B cell (primary cell): ENCODE measurements around the gene HOXA10. TPM values are rescaled to one million over a fixed set of nuclear protein-coding genes. Genes with fewer than 3 reads are reported as not detected.

Experiments used
- ATAC-seq: fragments of 200-7000 bp; cut with Tn5 transposase; one replicate; pipeline ENCODE4 v1.10.0; 2021; ENCODE audit warnings: low read depth, mild to moderate bottlenecking, moderate number of reproducible peaks, moderate library complexity
- CTCF ChIA-PET: fragments of 350-600 bp; sonication (Branson Sonifier 250); formaldehyde crosslinking; loops from one replicate; lab custom pipeline; 2021; ENCODE audit warnings: antibody characterized with exemption, inconsistent platforms; lab: Charles Lee
- POLR2A ChIA-PET: fragments of 350-600 bp; sonication (Branson Sonifier 250); formaldehyde crosslinking; loops from one replicate; lab custom pipeline; 2021; ENCODE audit warnings: antibody characterized with exemption; lab: Charles Lee
- DNase-seq: peaks from one replicate; pipeline ENCODE4 v3.0.0; 2013
- H2AFZ ChIP-seq: 2 replicates; pipeline ENCODE4 v1.6.1; 2012; ENCODE audit warnings: mild to moderate bottlenecking, low read depth, low read length; ENCODE audit not compliant: insufficient read depth, poor library complexity, severe bottlenecking
- H3K27ac ChIP-seq, 2 donors: 1 replicate in 1 of 2; 2 replicates in 1 of 2; pipeline ENCODE4 v1.5.1; 2012 to 2013; ENCODE audit warnings: low read length in 2 of 2, mild to moderate bottlenecking in 2 of 2, moderate library complexity in 1 of 2
- H3K27me3 ChIP-seq, 4 experiments: fragments of 200-600 bp in 1 of 4; sonication (generic) in 1 of 4; replicated peaks in 1 of 4; 1 replicate in 2 of 4; 2 replicates in 2 of 4; pipeline versions ENCODE4 v1.6.1 to v1.7.0; 2013 to 2016; ENCODE audit warnings: low read length in 3 of 4, mild to moderate bottlenecking in 2 of 4, mixed read lengths in 1 of 4, moderate library complexity in 1 of 4; ENCODE audit not compliant: insufficient read depth in 4 of 4, control insufficient read depth in 3 of 4; ENCODE audit errors: control extremely low read depth in 1 of 4
- H3K36me3 ChIP-seq, 2 experiments: replicated peaks in 1 of 2; 1 replicate in 1 of 2; 2 replicates in 1 of 2; pipeline versions ENCODE4 v1.6.1 to v1.7.1; 2013; ENCODE audit warnings: low read length in 1 of 2; ENCODE audit not compliant: insufficient read depth in 2 of 2, control insufficient read depth in 1 of 2; ENCODE audit errors: control extremely low read depth in 1 of 2, extremely low read depth in 1 of 2
- H3K4me1 ChIP-seq, 2 donors: fragments of 200-600 bp in 1 of 2; sonication (generic) in 1 of 2; 1 replicate in 1 of 2; 2 replicates in 1 of 2; pipeline versions ENCODE4 v1.5.1 to v1.6.1; 2013 to 2017; ENCODE audit warnings: low read length in 2 of 2; ENCODE audit not compliant: control insufficient read depth in 2 of 2, insufficient read depth in 2 of 2
- H3K4me2 ChIP-seq: replicated peaks from 2 replicates; pipeline ENCODE3; 2012; ENCODE audit warnings: mild to moderate bottlenecking, low read depth, low read length; ENCODE audit not compliant: poor library complexity, severe bottlenecking
- H3K4me3 ChIP-seq, 5 experiments: fragments of 200-600 bp in 1 of 5; sonication (generic) in 1 of 5; 1 replicate in 3 of 5; 2 replicates in 2 of 5; pipeline versions ENCODE4 v1.5.1 to v1.7.0; 2011 to 2016; ENCODE audit warnings: low read length in 4 of 5, mild to moderate bottlenecking in 4 of 5, low read depth in 2 of 5, control low read depth in 1 of 5, moderate library complexity in 1 of 5; ENCODE audit not compliant: insufficient read depth in 1 of 5; ENCODE audit errors: control extremely low read depth in 1 of 5, extremely low read depth in 1 of 5
- H3K79me2 ChIP-seq: fragments of 200-600 bp; sonication (generic); one replicate; pipeline ENCODE4 v1.6.0; 2016; ENCODE audit warnings: low read length; ENCODE audit not compliant: control insufficient read depth, insufficient read depth
- H3K9ac ChIP-seq: fragments of 200-600 bp; sonication (generic); 2 replicates; pipeline ENCODE4 v1.6.1; 2017; ENCODE audit warnings: mild to moderate bottlenecking, low read length, moderate library complexity
- H3K9me3 ChIP-seq, 3 donors: one replicate each; pipeline versions ENCODE4 v1.6.1 to v1.7.1; 2013; ENCODE audit warnings: low read length in 2 of 3; ENCODE audit not compliant: control insufficient read depth in 2 of 3, insufficient read depth in 1 of 3; ENCODE audit errors: control extremely low read depth in 1 of 3
- H4K20me1 ChIP-seq: 2 replicates; pipeline ENCODE4 v1.6.0; 2012; ENCODE audit warnings: mild to moderate bottlenecking, low read length; ENCODE audit not compliant: insufficient read depth, control insufficient read depth, poor library complexity, severe bottlenecking
- H3K27ac Mint-ChIP-seq: one replicate; pipeline ENCODE4 v1.8.0; 2021; ENCODE audit warnings: mixed read lengths
- H3K27me3 Mint-ChIP-seq: one replicate; pipeline ENCODE4 v1.8.0; 2021; ENCODE audit warnings: mixed read lengths
- H3K4me1 Mint-ChIP-seq: one replicate; pipeline ENCODE4 v1.8.0; 2021; ENCODE audit warnings: mixed read lengths
- H3K4me3 Mint-ChIP-seq: one replicate; pipeline ENCODE4 v1.8.0; 2021; ENCODE audit warnings: mixed read lengths
- H3K9me3 Mint-ChIP-seq: one replicate; pipeline ENCODE4 v1.8.0; 2022; ENCODE audit warnings: mixed read lengths; ENCODE audit not compliant: insufficient read depth
- EZH2 ChIP-seq: IDR thresholded peaks from 2 replicates; pipeline ENCODE4 v1.6.1; 2012; ENCODE audit warnings: borderline replicate concordance, low read depth, mild to moderate bottlenecking, moderate library complexity, low read length; ENCODE audit not compliant: insufficient read depth, poor library complexity, severe bottlenecking
- WGBS: methylation state at CpG from one replicate; pipeline ENCODE4 v1.1.5; 2013; ENCODE audit warnings: missing lambda C conversion rate; ENCODE audit not compliant: insufficient coverage; 5-methylcytosine and 5-hydroxymethylcytosine counted together
- intact Hi-C: fragments of 100-400 bp; cut with micrococcal nuclease; formaldehyde crosslinking; loops from one replicate; pipeline ENCODE4 v1.10.0; 2022
- polyA plus RNA-seq: library from polyadenylated mRNA; depleted of rRNA; stranded (reverse); fragments of >200 nt; gene quantifications from 2 replicates; pipeline ENCODE4 v1.2.3, GENCODE V29; 2012
- total RNA-seq, 2 donors: library from RNA; stranded (reverse); fragments of 120-200 nt in 1 of 2; gene quantifications; 1 replicate in 1 of 2; 2 replicates in 1 of 2; pipeline versions ENCODE4 v1.2.3 to v1.2.4, GENCODE V29; 2013 to 2022
- TF ChIP-seq, protein P1 (sequence below): fragments of 200-600 bp; IDR thresholded peaks from one replicate; pipeline ENCODE4 v1.8.0; 2022; ENCODE audit warnings: antibody characterized with exemption, mild to moderate bottlenecking

Gene HOXA10
- total and polyA plus RNA-seq, 2 donors (not counting 1 experiment from before 2014, with no cell fraction given), result not detected

GRCh38 chr7:27141137-27141922 is 32.8 kb downstream of the HOXA10 start:
- Histone ChIP-seq H3K4me3 (no peak overlapping the region), H3K9me3 (peaks cover 0 to 36% (median 0%) of the 10 kb centered on the region in 3 donors), H3K27ac (no peak overlapping the region), H3K27me3 (peaks cover 0 to 54% (median 23%) of the 10 kb centered on the region in 4 experiments), H3K4me1 (peaks cover 0 to 2% of the 10 kb centered on the region in 2 donors), H3K79me2 (no peaks in the 10 kb centered on the region), H3K4me2 (no peak overlapping the region), H2AFZ (no peak overlapping the region), H3K9ac (no peak overlapping the region), H3K36me3 (no peaks in the 10 kb centered on the region), H4K20me1 (no peaks in the 10 kb centered on the region)
- DNase-seq (no peak), ATAC-seq (no peak)
- TF ChIP-seq, protein P1, sequence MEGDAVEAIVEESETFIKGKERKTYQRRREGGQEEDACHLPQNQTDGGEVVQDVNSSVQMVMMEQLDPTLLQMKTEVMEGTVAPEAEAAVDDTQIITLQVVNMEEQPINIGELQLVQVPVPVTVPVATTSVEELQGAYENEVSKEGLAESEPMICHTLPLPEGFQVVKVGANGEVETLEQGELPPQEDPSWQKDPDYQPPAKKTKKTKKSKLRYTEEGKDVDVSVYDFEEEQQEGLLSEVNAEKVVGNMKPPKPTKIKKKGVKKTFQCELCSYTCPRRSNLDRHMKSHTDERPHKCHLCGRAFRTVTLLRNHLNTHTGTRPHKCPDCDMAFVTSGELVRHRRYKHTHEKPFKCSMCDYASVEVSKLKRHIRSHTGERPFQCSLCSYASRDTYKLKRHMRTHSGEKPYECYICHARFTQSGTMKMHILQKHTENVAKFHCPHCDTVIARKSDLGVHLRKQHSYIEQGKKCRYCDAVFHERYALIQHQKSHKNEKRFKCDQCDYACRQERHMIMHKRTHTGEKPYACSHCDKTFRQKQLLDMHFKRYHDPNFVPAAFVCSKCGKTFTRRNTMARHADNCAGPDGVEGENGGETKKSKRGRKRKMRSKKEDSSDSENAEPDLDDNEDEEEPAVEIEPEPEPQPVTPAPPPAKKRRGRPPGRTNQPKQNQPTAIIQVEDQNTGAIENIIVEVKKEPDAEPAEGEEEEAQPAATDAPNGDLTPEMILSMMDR, result no peak
- no peak for TF ChIP-seq EZH2
- intact Hi-C loops, result no loop called here
- Mint-ChIP-seq H3K4me1 (peaks cover 4% of the 10 kb centered on the region), H3K4me3 (no peak overlapping the region), H3K27me3 (peaks cover 54% of the 10 kb centered on the region), H3K27ac (no peak overlapping the region), H3K9me3 (no peaks in the 10 kb centered on the region)
- CTCF ChIA-PET, result interaction anchor here (0.6 to 0.9 kb wide), 2 partner anchors 13 to 260 kb away, joined by 3 to 4 read pairs; no protein-coding TSS in a partner anchor
- 92% methylated on average over 13 of the region's 18 CpGs for WGBS
- POLR2A ChIA-PET, result no interaction called here
